ENCODE measurements around the gene MMP14.

- TF ChIP-seq EZH2phosphoT487 (IDR thresholded peaks at IDR 0.05; ENCODE audit: low read depth, severe bottlenecking, unreplicated experiment) (no peak), EZH2 (IDR thresholded peaks at IDR 0.05; ENCODE audit: borderline replicate concordance) (no peak)
Observed at GRCh38 chr14:22812744-22813143, 23.6 kb upstream of the MMP14 start.

Data from hepatocyte (in vitro differentiated cells).